ENCODE measurements around the gene SH3GLB2.

- TF ChIP-seq CTCF (IDR thresholded peaks at IDR 0.05; ENCODE audit: low read length), result no peak
- no peak for TF ChIP-seq EZH2 (IDR thresholded peaks at IDR 0.05; ENCODE audit: borderline replicate concordance, low read length)
Observed at GRCh38 chr9:129001504-129002325, 26.4 kb downstream of the SH3GLB2 start.

Data from OCI-LY1 (cell line).